Tibial nerve (tissue), 4 donors: ENCODE results near the gene KBTBD2. TPM values are rescaled to one million over a fixed set of nuclear protein-coding genes. Genes with fewer than 3 reads are reported as not detected.
"Not testable (repeated sequence)": the region's sequence is repeated elsewhere in the genome, so short reads cannot be mapped to it uniquely, and the experiment has no call there.

Experiments used
- DNase-seq, 2 donors: peaks; one replicate each; pipeline ENCODE4 v3.0.0-alpha.2; 2019; ENCODE audit warnings: low spot score in 2 of 2
- H3K27ac ChIP-seq, 4 donors: fragments of 200-600 bp; sonication (generic) in 3 of 4; one replicate each; pipeline ENCODE4 v1.5.1; 2017 to 2019; ENCODE audit warnings: mild to moderate bottlenecking in 1 of 4
- H3K27me3 ChIP-seq, 2 donors: fragments of 200-600 bp; sonication (generic) in 1 of 2; one replicate each; pipeline versions ENCODE4 v1.5.1 to v1.6.0; 2017 to 2019
- H3K36me3 ChIP-seq, 3 donors: fragments of 200-600 bp; sonication (generic); one replicate each; pipeline ENCODE4 v1.5.1; 2018 to 2019
- H3K4me1 ChIP-seq, 4 donors: fragments of 200-600 bp; sonication (generic) in 3 of 4; one replicate each; pipeline ENCODE4 v1.5.1; 2017 to 2019
- H3K4me3 ChIP-seq, 4 donors: fragments of 200-600 bp; sonication (generic) in 3 of 4; one replicate each; pipeline ENCODE4 v1.5.1; 2017 to 2019; ENCODE audit warnings: mild to moderate bottlenecking in 1 of 4, moderate library complexity in 1 of 4
- H3K9me3 ChIP-seq, 4 donors: fragments of 200-600 bp; sonication (generic) in 3 of 4; one replicate each; pipeline ENCODE4 v1.5.1; 2017 to 2019
- EP300 ChIP-seq, 2 donors: sonication (generic); formaldehyde crosslinking; IDR thresholded peaks; one replicate each; pipeline ENCODE4 v1.6.1; 2017; ENCODE audit warnings: antibody characterized with exemption in 2 of 2, mild to moderate bottlenecking in 1 of 2
- POLR2A ChIP-seq, 2 donors: fragments of 450-650 bp; IDR thresholded peaks; one replicate each; pipeline ENCODE4 v1.6.1; 2017; ENCODE audit warnings: antibody characterized with exemption in 2 of 2, mild to moderate bottlenecking in 2 of 2, moderate library complexity in 2 of 2
- WGBS, 2 donors: methylation state at CpG; one replicate each; pipeline ENCODE4 v1.1.5; 2018; 5-methylcytosine and 5-hydroxymethylcytosine counted together
- total RNA-seq, 4 donors: library from RNA; depleted of rRNA; stranded (reverse); fragments of >200 nt; gene quantifications; one replicate each; pipeline ENCODE4 v1.1.0, GENCODE V29; 2016
- TF ChIP-seq, protein P1 (sequence below), 5 experiments: fragments of 200-600 bp in 3 of 5; fragments of 450-650 bp in 2 of 5; sonication (generic) in 3 of 5; IDR thresholded peaks; one replicate each; pipeline ENCODE4 v1.5.1; 2016 to 2019; ENCODE audit warnings: antibody characterized with exemption in 5 of 5, mild to moderate bottlenecking in 3 of 5, moderate library complexity in 2 of 5

The KBTBD2 gene
- total RNA-seq, 4 donors from 2014 or later = 29.1 to 46.7 (median 42.7) TPM

DNA sequence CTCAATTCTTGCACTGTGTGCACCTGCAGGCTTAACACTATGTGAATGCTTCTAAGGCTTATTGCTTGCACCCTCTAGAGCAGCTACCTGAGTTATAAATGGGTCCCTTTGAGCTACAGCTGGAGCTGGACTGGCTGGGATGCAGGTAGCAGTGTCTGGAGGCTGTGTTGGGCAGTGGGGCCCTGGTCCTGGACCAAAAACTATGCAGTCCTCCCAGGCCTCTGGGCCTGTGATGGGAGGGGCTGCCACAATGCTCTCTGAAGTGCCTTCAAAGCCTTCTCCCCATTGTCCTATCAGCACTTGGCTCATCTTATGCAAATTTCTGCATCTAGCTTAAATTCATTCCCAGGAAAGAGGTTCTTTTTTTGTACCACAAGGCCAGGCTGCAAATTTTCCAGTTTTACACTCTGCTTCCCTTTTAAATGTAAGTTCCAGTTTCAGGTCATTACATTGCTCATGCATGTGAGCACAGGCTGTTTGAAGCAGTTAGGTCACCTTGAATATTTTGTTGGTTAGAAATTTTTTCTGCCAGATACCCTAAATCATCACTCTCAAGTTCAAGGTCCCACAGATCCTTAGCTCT, 26.0 kb downstream of the KBTBD2 start:
- Histone ChIP-seq H3K27me3 (no peaks in the 10 kb centered on the region), H3K4me3 (no peak overlapping the region), H3K4me1 (no peaks in the 10 kb centered on the region), H3K9me3 (no peaks in the 10 kb centered on the region), H3K27ac (no peak overlapping the region), H3K36me3 (peaks cover 0 to 59% (median 4%) of the 10 kb centered on the region in 3 donors)
- no peak for DNase-seq
- TF ChIP-seq, protein P1, sequence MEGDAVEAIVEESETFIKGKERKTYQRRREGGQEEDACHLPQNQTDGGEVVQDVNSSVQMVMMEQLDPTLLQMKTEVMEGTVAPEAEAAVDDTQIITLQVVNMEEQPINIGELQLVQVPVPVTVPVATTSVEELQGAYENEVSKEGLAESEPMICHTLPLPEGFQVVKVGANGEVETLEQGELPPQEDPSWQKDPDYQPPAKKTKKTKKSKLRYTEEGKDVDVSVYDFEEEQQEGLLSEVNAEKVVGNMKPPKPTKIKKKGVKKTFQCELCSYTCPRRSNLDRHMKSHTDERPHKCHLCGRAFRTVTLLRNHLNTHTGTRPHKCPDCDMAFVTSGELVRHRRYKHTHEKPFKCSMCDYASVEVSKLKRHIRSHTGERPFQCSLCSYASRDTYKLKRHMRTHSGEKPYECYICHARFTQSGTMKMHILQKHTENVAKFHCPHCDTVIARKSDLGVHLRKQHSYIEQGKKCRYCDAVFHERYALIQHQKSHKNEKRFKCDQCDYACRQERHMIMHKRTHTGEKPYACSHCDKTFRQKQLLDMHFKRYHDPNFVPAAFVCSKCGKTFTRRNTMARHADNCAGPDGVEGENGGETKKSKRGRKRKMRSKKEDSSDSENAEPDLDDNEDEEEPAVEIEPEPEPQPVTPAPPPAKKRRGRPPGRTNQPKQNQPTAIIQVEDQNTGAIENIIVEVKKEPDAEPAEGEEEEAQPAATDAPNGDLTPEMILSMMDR (IDR thresholded peaks at IDR 0.05) = no peak
- TF ChIP-seq EP300 (IDR thresholded peaks at IDR 0.05) (no peak), POLR2A (IDR thresholded peaks at IDR 0.05) (no peak)

DNA sequence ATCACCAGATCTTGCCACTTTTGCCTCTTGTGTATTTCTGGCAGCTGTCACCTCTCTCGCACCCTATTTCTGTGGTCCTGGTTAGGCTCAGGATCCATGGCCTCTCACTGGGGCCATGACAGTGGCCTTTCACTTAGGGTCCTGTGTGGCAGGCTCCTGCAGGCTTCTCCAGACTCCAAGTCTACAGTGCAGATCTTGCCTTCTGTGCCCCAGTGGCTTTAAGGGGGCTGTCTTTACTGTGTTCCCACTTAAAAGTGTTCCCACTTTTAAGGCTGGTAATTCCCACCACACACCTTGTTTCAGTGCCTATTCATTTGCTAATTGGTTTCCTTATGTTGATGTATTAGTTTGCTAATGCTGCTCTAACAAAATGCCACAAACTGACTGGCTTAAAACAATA, 27.7 kb downstream of the KBTBD2 start:
- not testable (repeated sequence) for DNase-seq, H3K27me3 ChIP-seq, H3K9me3 ChIP-seq, H3K4me3 ChIP-seq, H3K27ac ChIP-seq, H3K4me1 ChIP-seq
- WGBS, 2 donors = 97 to 100% methylated on average over 1 of the region's 1 CpG
- H3K36me3 ChIP-seq = peaks cover 0 to 45% (median 0%) of the 10 kb centered on the region in 3 donors

DNA sequence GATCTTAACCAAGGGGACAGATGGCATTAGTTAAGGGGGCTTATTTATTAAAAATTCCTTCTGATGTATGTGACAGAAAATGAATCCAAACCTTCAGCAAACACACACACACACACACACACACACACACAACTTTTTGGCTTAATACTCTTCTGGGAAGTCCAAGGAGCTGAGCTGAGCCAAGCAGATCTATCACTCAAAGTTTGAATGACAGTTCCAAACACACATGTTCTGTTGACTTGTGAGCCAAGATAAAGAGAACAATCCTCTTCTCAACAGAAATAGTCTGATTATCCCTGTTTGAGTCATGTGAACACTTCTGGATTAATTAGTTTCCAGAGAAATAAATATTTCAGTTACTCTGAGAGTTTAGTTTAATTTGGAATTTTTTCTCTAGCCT, 31.5 kb downstream of the KBTBD2 start:
- no peak overlapping the region for H3K27ac ChIP-seq
- no peaks in the 10 kb centered on the region for H3K9me3 ChIP-seq
- DNase-seq = no peak
- no peaks in the 10 kb centered on the region for H3K4me1 ChIP-seq
- TF ChIP-seq POLR2A (IDR thresholded peaks at IDR 0.05) (no peak), EP300 (IDR thresholded peaks at IDR 0.05) (no peak)
- TF ChIP-seq, protein P1 (IDR thresholded peaks at IDR 0.05) = no peak
- no peaks in the 10 kb centered on the region for H3K27me3 ChIP-seq
- no peak overlapping the region for H3K4me3 ChIP-seq
- H3K36me3 ChIP-seq = peaks cover 0 to 11% (median 0%) of the 10 kb centered on the region in 3 donors

DNA sequence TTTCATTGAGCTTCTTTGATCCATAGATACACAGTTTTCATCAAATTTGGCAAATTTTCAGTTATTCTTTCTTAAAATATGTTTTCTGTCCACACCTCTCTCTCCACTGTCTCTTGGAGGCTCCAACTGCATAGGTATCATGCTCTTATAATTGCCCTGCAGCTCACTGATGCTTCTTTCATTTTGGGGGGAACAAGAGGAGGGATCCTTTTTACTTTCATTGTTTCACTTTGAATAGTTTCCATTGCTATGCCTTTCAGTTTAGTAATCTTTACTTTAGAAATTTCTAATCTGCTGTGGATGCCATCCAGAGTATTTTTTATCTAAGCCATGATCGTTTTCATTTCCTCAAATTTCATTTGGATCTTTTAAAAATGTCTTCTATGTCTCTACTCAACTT, 32.9 kb downstream of the KBTBD2 start:
- DNase-seq = no peak
- TF ChIP-seq POLR2A (IDR thresholded peaks at IDR 0.05) (no peak), EP300 (IDR thresholded peaks at IDR 0.05) (no peak)
- TF ChIP-seq, protein P1 (IDR thresholded peaks at IDR 0.05) = no peak
- Histone ChIP-seq H3K4me3 (no peak overlapping the region), H3K9me3 (no peaks in the 10 kb centered on the region), H3K27me3 (no peaks in the 10 kb centered on the region), H3K27ac (no peak overlapping the region), H3K36me3 (peaks cover 0 to 3% (median 0%) of the 10 kb centered on the region in 3 donors), H3K4me1 (no peaks in the 10 kb centered on the region)
- 33 to 75% methylated on average over 1 of the region's 1 CpG for WGBS, 2 donors

DNA sequence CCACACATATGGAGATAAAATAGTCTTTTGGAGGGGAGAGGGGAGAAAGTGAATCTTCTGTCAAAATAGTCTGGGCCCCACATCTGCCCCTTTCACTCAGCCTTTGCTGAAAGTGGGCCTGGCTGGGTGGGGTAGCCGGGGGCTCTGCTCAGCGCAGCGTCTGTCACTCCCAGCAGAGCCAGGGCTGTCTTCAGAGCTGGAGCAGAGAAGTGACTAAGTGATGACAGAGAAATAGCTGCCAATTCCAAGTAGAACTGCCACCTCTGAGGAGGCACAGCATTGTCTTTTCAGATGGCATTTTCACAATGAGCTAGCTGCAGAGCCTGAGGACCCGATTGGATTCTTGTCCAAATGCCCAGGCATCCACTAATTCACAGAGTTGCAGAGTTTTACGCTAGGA, 34.5 kb downstream of the KBTBD2 start:
- H3K27ac ChIP-seq, H3K36me3 ChIP-seq, H3K4me3 ChIP-seq, DNase-seq, H3K27me3 ChIP-seq, H3K4me1 ChIP-seq, H3K9me3 ChIP-seq: not testable (repeated sequence)
- WGBS, 2 donors = 58 to 65% methylated on average over 5 of the region's 5 CpGs

DNA sequence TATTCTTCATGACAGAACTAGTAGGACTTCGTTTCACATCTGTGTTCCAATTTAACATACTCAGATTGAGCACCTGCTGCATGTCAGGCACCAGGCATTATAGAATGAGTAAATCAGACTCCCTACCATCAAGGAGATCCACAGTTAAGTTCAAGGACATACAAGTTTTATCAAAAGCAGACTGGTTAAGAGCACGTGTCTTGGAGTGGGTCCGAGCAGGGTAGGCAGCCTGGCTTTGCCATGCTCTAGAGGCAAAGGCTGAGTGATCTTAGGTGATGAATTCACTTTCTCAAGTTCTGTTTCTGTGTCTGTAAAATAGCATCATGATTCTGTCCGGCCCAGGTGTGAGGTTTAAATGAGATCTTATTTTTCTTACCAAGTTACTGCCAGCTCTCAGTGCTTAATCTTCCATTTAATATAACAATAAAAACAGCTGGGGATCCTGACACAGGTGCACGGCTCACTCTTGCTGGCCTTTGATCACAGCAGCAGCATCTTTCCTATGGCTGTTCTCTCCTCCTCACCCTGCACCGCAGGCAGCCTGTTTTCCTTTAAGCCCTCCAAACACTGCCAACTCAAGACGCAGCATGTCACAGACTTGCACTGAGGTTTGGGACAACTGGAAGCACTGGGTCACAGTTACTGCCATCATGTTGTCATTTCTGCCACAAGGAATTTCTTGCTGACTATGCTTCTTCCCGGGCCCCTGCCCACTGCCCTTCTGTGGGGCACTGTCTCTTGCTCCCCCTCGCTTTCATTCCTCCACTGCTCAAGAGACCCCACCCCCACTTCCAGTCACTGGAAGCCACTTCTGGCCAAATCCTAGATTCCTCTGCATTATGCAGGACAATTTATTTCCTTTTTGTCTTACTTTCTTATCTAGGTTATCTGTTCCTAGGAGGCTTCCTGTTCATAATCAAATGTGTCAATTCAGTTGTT, 35.5 kb downstream of the KBTBD2 start:
- H3K4me1 ChIP-seq, H3K9me3 ChIP-seq, H3K27me3 ChIP-seq, H3K4me3 ChIP-seq, H3K27ac ChIP-seq, H3K36me3 ChIP-seq, DNase-seq: not testable (repeated sequence)
- WGBS, 2 donors = 43 to 57% methylated on average over 8 to 9 of the region's 9 CpGs

DNA sequence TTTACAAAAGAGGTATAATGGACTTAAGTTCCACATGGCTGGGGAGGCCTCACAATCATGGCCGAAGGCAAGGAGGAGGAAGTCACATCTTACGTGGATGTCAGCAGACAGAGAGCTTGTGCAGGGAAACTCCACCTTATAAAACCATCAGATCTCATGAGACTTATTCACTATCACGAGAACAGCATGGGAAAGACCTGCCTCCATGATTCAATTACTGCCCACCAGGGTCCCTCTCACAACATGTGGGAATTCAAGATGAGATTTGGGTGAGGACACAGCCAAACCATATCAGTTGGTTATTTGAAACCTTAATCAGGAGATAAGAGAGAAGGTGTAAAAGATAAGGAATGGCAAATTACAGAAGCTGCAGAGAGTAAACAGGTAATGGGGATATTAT, 40.9 kb downstream of the KBTBD2 start:
- not testable (repeated sequence) for H3K36me3 ChIP-seq, DNase-seq
- WGBS, 2 donors = 61 to 67% methylated on average over 3 of the region's 3 CpGs

DNA sequence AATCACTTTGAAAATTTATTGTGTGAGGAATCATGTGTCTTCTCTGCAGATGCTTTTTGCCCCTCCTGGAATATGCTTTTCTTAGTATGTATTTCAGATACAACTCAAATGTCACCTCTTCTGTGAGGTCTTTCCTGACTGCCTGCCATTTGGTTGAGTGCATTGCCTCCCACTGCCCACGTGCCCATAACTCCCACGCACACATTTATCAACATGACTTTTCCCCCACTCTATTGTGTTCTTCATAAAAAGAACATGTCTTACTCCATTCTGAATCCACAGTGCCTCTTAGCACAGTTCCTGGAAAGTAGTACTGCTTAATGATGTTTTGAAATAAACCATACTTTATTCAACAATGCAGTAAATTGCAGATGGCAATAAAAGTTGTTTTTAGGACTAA, 42.9 kb downstream of the KBTBD2 start:
- H3K36me3 ChIP-seq, H3K4me1 ChIP-seq, H3K4me3 ChIP-seq, DNase-seq, H3K27me3 ChIP-seq, H3K27ac ChIP-seq, H3K9me3 ChIP-seq: not testable (repeated sequence)
- WGBS, 2 donors = 51 to 69% methylated on average over 2 of the region's 2 CpGs

More for the DNA sequence above, 40.9 kb downstream of the KBTBD2 start:
- H3K27ac ChIP-seq, H3K27me3 ChIP-seq, H3K9me3 ChIP-seq, H3K4me3 ChIP-seq, H3K4me1 ChIP-seq: not testable (repeated sequence)
